OCI-LY3 (cell line): ENCODE data around the gene MACROD2.

Experiments
- H2AFZ ChIP-seq: fragments of 200-600, 300-600 bp; shearing (Covaris generic); 2 replicates; pipeline ENCODE4 v1.6.0; 2014; ENCODE audit warnings: antibody characterized with exemption, low read depth, low read length
- H3K27ac ChIP-seq: fragments of 200-600, 300-600 bp; sonication (generic); 2 replicates; pipeline ENCODE4 v1.5.1; 2014; ENCODE audit warnings: mild to moderate bottlenecking, low read length, moderate library complexity, mixed read lengths
- H3K27me3 ChIP-seq: fragments of 200-600, 300-600 bp; sonication (generic); 2 replicates; pipeline ENCODE4 v1.6.1; 2014; ENCODE audit warnings: low read depth, low read length, mixed read lengths
- H3K36me3 ChIP-seq: fragments of 200-600, 300-600 bp; sonication (generic); replicated peaks from 2 replicates; pipeline ENCODE3; 2014; ENCODE audit warnings: low read depth, low read length, mixed read lengths
- H3K4me1 ChIP-seq: fragments of 300-600, 200-600 bp; sonication (generic); 2 replicates; pipeline ENCODE4 v1.6.1; 2014; ENCODE audit warnings: low read length, mixed read lengths
- H3K4me2 ChIP-seq: fragments of 200-600, 300-600 bp; sonication (generic); 2 replicates; pipeline ENCODE4 v1.6.1; 2014; ENCODE audit warnings: low read length, mixed read lengths
- H3K4me3 ChIP-seq: fragments of 300-600, 200-600 bp; sonication (generic); 2 replicates; pipeline ENCODE4 v1.5.1; 2014; ENCODE audit warnings: antibody characterized with exemption, mild to moderate bottlenecking, low read length, moderate library complexity
- H3K79me2 ChIP-seq: fragments of 300-600, 200-600 bp; shearing (Covaris generic); 2 replicates; pipeline ENCODE4 v1.6.1; 2014; ENCODE audit warnings: mild to moderate bottlenecking, low read length, mixed read lengths
- H3K9ac ChIP-seq: fragments of 300-600, 200-600 bp; shearing (Covaris generic); 2 replicates; pipeline ENCODE4 v1.6.0; 2014; ENCODE audit warnings: mild to moderate bottlenecking, low read length, moderate library complexity
- H3K9me3 ChIP-seq: fragments of 200-600, 300-600 bp; shearing (Covaris generic); 2 replicates; pipeline ENCODE4 v1.6.1; 2014; ENCODE audit warnings: low read length, mixed read lengths; ENCODE audit not compliant: insufficient read depth
- H4K20me1 ChIP-seq: fragments of 200-600, 300-600 bp; sonication (generic); 2 replicates; pipeline ENCODE4 v1.6.1; 2016; ENCODE audit warnings: low read length, mixed read lengths; ENCODE audit not compliant: insufficient read depth
- EZH2phosphoT487 ChIP-seq: fragments of 200-600 bp; shearing (Covaris generic); IDR thresholded peaks from 2 replicates; pipeline ENCODE4 v1.6.1; 2018; ENCODE audit warnings: antibody characterized with exemption, mixed run types, low read depth
- TF ChIP-seq, protein P1 (sequence below): fragments of 200-600, 300-600 bp; sonication (generic); IDR thresholded peaks from 2 replicates; pipeline ENCODE4 v1.5.1; 2014; ENCODE audit warnings: antibody characterized with exemption, low read length, low read depth

Gene MACROD2

DNA sequence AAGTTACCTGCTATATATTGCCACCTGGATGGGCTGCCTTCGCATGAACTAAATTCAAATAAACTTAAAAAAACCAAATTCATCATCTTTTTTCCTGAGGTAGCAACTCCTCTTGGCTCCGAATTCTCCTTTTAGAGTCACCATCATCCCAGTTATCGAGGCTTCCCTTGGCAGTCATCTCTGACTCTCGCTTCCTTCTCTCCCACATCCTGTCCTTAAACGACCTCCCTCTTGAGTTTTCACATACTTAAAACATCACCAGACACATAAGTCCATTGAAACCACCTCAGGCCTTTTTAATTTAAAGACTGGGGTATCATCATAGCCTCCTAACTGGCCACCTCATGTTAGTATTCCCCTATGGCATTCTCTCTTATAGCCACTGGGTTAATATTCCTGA lies 638.2 kb downstream of the MACROD2 start:
- H3K4me3 ChIP-seq = no peak overlapping the region
- H3K9ac ChIP-seq = no peak overlapping the region

DNA sequence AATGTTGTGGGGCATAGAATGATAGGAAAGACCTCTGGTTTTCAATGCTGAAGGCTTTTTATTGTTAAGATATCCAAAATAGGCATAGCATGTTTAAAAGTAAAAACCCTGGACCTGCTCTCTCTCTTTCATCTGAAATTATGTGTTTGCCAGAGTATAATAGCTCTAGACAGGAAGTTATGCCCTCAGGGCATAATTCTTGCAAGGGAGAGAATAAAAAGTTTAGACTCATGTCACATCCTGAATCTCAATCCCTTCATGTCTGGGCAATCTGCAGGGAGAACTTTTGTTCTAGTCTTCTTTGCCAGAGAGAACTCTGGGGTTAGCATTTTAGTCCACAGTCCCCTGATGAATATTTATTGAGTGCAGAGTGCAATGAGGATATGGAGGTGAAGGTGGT lies 639.3 kb downstream of the MACROD2 start:
- H3K4me2 ChIP-seq = no peak overlapping the region
- H3K9ac ChIP-seq = no peak overlapping the region
- no peaks in the 10 kb centered on the region for H4K20me1 ChIP-seq
- H2AFZ ChIP-seq = no peak overlapping the region
- H3K27ac ChIP-seq = no peak overlapping the region
- H3K9me3 ChIP-seq = no peaks in the 10 kb centered on the region
- H3K4me1 ChIP-seq = 0 out of 2 replicates have a peak, but pooled peaks cover 3% of the 10 kb centered on the region
- H3K27me3 ChIP-seq = no peaks in the 10 kb centered on the region
- no peak overlapping the region for H3K4me3 ChIP-seq
- TF ChIP-seq EZH2phosphoT487 = no peak
- TF ChIP-seq, protein P1, sequence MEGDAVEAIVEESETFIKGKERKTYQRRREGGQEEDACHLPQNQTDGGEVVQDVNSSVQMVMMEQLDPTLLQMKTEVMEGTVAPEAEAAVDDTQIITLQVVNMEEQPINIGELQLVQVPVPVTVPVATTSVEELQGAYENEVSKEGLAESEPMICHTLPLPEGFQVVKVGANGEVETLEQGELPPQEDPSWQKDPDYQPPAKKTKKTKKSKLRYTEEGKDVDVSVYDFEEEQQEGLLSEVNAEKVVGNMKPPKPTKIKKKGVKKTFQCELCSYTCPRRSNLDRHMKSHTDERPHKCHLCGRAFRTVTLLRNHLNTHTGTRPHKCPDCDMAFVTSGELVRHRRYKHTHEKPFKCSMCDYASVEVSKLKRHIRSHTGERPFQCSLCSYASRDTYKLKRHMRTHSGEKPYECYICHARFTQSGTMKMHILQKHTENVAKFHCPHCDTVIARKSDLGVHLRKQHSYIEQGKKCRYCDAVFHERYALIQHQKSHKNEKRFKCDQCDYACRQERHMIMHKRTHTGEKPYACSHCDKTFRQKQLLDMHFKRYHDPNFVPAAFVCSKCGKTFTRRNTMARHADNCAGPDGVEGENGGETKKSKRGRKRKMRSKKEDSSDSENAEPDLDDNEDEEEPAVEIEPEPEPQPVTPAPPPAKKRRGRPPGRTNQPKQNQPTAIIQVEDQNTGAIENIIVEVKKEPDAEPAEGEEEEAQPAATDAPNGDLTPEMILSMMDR = no peak
- no peaks in the 10 kb centered on the region for H3K36me3 ChIP-seq
- H3K79me2 ChIP-seq = no peaks in the 10 kb centered on the region

More for the DNA sequence above, 638.2 kb downstream of the MACROD2 start:
- no peak overlapping the region for H3K4me2 ChIP-seq
- TF ChIP-seq, protein P1 = no peak
- no peak for TF ChIP-seq EZH2phosphoT487
- no peak overlapping the region for H3K27ac ChIP-seq
- H3K9me3 ChIP-seq = no peaks in the 10 kb centered on the region
- H3K36me3 ChIP-seq = no peaks in the 10 kb centered on the region
- H2AFZ ChIP-seq = no peak overlapping the region
- H3K27me3 ChIP-seq = no peaks in the 10 kb centered on the region
- H3K79me2 ChIP-seq = no peaks in the 10 kb centered on the region
- H4K20me1 ChIP-seq = no peaks in the 10 kb centered on the region
- 0 out of 2 replicates have a peak, but pooled peaks cover 3% of the 10 kb centered on the region for H3K4me1 ChIP-seq

DNA sequence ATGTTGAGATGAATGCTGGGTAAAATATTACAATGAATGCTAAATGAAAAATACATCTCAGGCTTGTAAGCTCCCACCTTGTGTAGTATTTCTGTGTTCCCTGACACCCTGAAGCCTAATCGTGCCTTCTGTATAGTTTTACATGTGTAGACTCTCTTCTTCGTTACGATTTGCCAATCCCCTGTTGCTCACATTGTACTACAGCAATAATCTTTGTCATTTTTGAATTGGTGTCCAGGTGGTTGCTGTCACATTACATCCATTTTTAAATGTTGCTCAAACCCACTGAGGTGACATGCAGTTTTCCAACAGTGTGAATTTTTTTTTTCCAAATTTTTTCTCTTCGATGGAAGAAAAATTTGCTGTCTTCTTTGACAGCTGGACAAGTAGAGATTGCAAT lies 642.1 kb downstream of the MACROD2 start:
- Histone ChIP-seq H3K4me3 (no peak overlapping the region), H3K27me3 (no peaks in the 10 kb centered on the region), H2AFZ (no peak overlapping the region), H3K79me2 (no peaks in the 10 kb centered on the region), H3K9ac (no peak overlapping the region), H3K4me1 (0 out of 2 replicates have a peak, but pooled peaks cover 3% of the 10 kb centered on the region), H4K20me1 (no peaks in the 10 kb centered on the region), H3K9me3 (peaks cover 11% of the 10 kb centered on the region; the same call in 1 of the 2 replicates), H3K27ac (no peak overlapping the region), H3K36me3 (no peaks in the 10 kb centered on the region), H3K4me2 (no peak overlapping the region)
- TF ChIP-seq, protein P1 = no peak
- no peak for TF ChIP-seq EZH2phosphoT487

DNA sequence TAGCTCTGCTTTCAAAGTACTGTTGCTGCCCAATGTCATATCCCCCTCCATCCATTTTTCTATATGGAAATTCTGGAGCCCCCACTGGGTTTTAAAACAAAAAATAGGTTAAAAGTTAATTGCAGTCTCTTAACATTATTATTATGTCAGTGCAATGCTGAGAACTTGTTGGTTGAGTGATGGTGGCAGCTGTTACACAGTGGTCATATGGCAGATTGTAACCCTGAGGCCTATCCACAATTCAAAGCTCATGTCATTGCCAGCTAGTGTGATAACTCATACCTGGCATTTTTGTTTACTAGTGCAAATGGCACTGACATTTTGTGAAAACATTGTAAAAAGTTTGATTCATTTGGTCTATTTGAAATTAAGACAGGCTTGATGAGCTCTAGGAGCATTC lies 647.8 kb downstream of the MACROD2 start:
- Histone ChIP-seq H3K4me1 (no peaks in the 10 kb centered on the region), H4K20me1 (no peaks in the 10 kb centered on the region)

More for the DNA sequence above, 647.8 kb downstream of the MACROD2 start:
- no peak for TF ChIP-seq EZH2phosphoT487
- TF ChIP-seq, protein P1 = no peak
- no peak overlapping the region for H3K9ac ChIP-seq
- H3K9me3 ChIP-seq = peaks cover 11% of the 10 kb centered on the region; the same call in 1 of the 2 replicates
- no peaks in the 10 kb centered on the region for H3K27me3 ChIP-seq
- no peaks in the 10 kb centered on the region for H3K79me2 ChIP-seq
- H3K27ac ChIP-seq = no peak overlapping the region
- H3K4me2 ChIP-seq = no peak overlapping the region
- H2AFZ ChIP-seq = no peak overlapping the region
- H3K36me3 ChIP-seq = no peaks in the 10 kb centered on the region
- H3K4me3 ChIP-seq = no peak overlapping the region
